ENCODE results near the gene PRR16. TPM values are rescaled to one million over a fixed set of nuclear protein-coding genes. Genes with fewer than 3 reads are reported as not detected.

Gene PRR16
- total RNA-seq, 1 experiment from 2014 or later: 18.9 TPM

DNA sequence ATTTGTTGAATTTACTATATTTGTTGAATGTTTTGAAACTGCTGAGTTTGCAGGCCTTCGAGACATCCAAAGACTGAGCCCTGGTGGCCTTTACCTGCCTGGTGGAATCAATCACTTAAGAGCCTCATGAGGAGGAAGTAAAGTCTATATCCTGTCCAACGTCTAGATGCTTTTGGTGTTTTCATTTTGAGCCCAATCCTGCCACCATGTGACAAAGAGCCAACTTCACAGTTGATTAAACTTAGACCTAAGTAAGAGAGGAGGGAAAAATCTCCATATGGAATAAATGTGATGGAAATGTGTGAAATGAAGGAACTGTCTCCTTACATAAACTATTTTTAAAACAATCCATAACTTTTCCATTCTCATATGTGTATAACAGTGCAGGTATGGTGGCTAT lies 220.1 kb downstream of the PRR16 start:
- H3K4me1 Mint-ChIP-seq (ENCODE audit: insufficient read depth, unreplicated experiment): peaks cover 10% of the 10 kb centered on the region
- TF ChIP-seq CTCF (IDR thresholded peaks at IDR 0.05; ENCODE audit: unreplicated experiment): peak; percentile 39
- H3K36me3 Mint-ChIP-seq (ENCODE audit: insufficient read depth, unreplicated experiment): no peaks in the 10 kb centered on the region
- no peaks in the 10 kb centered on the region for H3K9me3 Mint-ChIP-seq (ENCODE audit: unreplicated experiment)
- BruUV-seq (replicated peaks): no TSS peak
- intact Hi-C loops (cut with micrococcal nuclease): loop anchor here (1.0 to 5.0 kb wide), 7 partner anchors 67 to 1213 kb away; no protein-coding TSS in a partner anchor
- H3K27ac Mint-ChIP-seq (ENCODE audit: low read depth, unreplicated experiment): peak overlapping the region; percentile 0
- ChIA-PET CTCF (interaction anchor here (0.6 to 1.9 kb wide), 4 partner anchors 70 to 1811 kb away, joined by 3 to 5 read pairs (median 4); no protein-coding TSS in a partner anchor), POLR2A (no interaction called here)
- no peak overlapping the region for H3K4me3 Mint-ChIP-seq (ENCODE audit: unreplicated experiment)
- H3K27me3 Mint-ChIP-seq (ENCODE audit: insufficient read depth, unreplicated experiment): no peaks in the 10 kb centered on the region
- peak; percentile 37 for DNase-seq (ENCODE audit: unreplicated experiment)

- Mint-ChIP-seq H3K36me3 (ENCODE audit: insufficient read depth, unreplicated experiment) (no peaks in the 10 kb centered on the region), H3K27me3 (ENCODE audit: insufficient read depth, unreplicated experiment) (no peaks in the 10 kb centered on the region), H3K4me3 (ENCODE audit: unreplicated experiment) (no peak overlapping the region), H3K4me1 (ENCODE audit: insufficient read depth, unreplicated experiment) (peaks cover 10% of the 10 kb centered on the region), H3K27ac (ENCODE audit: low read depth, unreplicated experiment) (no peak overlapping the region), H3K9me3 (ENCODE audit: unreplicated experiment) (no peaks in the 10 kb centered on the region)
- POLR2A ChIA-PET: no interaction called here
- peak; percentile 18 for DNase-seq (ENCODE audit: unreplicated experiment)
- intact Hi-C loops (cut with micrococcal nuclease): loop anchor here (1.0 to 5.0 kb wide), 7 partner anchors 68 to 1214 kb away; no protein-coding TSS in a partner anchor
- CTCF ChIA-PET: interaction anchor here (0.6 kb wide), 1 partner anchor 71 kb away, joined by 4 read pairs; no protein-coding TSS in a partner anchor
- no TSS peak for BruUV-seq (replicated peaks)
- no peak for TF ChIP-seq CTCF (IDR thresholded peaks at IDR 0.05; ENCODE audit: unreplicated experiment)
These were observed 220.8 kb downstream of the PRR16 start for GRCh38 chr5:120684749-120685415.

- no peaks in the 10 kb centered on the region for H3K36me3 Mint-ChIP-seq (ENCODE audit: insufficient read depth, unreplicated experiment)
- H3K27ac Mint-ChIP-seq (ENCODE audit: low read depth, unreplicated experiment): peak overlapping the region; percentile 59
- DNase-seq (ENCODE audit: unreplicated experiment): no peak
- CTCF ChIA-PET: interaction anchor here (0.7 kb wide), 1 partner anchor 867 kb away, joined by 4 read pairs; no protein-coding TSS in a partner anchor
- POLR2A ChIA-PET: interaction anchor here (0.6 to 0.9 kb wide), 2 partner anchors 8 to 40 kb away, joined by 3 read pairs; no protein-coding TSS in a partner anchor
- H3K9me3 Mint-ChIP-seq (ENCODE audit: unreplicated experiment): no peaks in the 10 kb centered on the region
- TF ChIP-seq CTCF (IDR thresholded peaks at IDR 0.05; ENCODE audit: unreplicated experiment): no peak
- no peaks in the 10 kb centered on the region for H3K27me3 Mint-ChIP-seq (ENCODE audit: insufficient read depth, unreplicated experiment)
- intact Hi-C loops (cut with micrococcal nuclease): no loop called here
- no peaks in the 10 kb centered on the region for H3K4me1 Mint-ChIP-seq (ENCODE audit: insufficient read depth, unreplicated experiment)
- H3K4me3 Mint-ChIP-seq (ENCODE audit: unreplicated experiment): peak overlapping the region; percentile 26
- no TSS peak for BruUV-seq (replicated peaks)
These were observed 226.7 kb downstream of the PRR16 start for GRCh38 chr5:120690621-120691407.

DNA sequence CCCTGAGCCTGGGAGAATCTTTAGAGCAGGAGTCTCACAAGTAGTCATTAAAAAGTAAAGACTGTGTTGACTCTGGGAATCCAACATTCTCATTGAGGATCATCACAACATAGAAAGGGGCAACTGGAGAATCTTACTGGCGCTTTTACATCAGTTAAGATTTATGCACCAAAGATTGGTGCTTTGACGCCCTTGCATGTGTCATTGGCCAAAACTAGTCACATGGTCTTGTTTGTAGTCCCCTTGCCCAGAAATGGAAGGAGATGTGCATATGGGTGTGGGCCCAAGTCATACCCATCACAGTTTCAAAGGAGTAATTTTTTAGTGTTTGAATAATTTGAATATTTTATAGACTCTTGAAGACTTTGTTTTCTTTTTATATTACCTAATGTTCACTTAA lies 228.2 kb downstream of the PRR16 start:
- H3K9me3 Mint-ChIP-seq (ENCODE audit: unreplicated experiment): no peaks in the 10 kb centered on the region
- no TSS peak for BruUV-seq (replicated peaks)
- TF ChIP-seq CTCF (IDR thresholded peaks at IDR 0.05; ENCODE audit: unreplicated experiment): no peak
- intact Hi-C loops (cut with micrococcal nuclease): no loop called here
- DNase-seq (ENCODE audit: unreplicated experiment): no peak
- no peaks in the 10 kb centered on the region for H3K27me3 Mint-ChIP-seq (ENCODE audit: insufficient read depth, unreplicated experiment)
- H3K4me3 Mint-ChIP-seq (ENCODE audit: unreplicated experiment): no peak overlapping the region
- H3K27ac Mint-ChIP-seq (ENCODE audit: low read depth, unreplicated experiment): no peak overlapping the region
- H3K36me3 Mint-ChIP-seq (ENCODE audit: insufficient read depth, unreplicated experiment): no peaks in the 10 kb centered on the region
- peaks cover 6% of the 10 kb centered on the region for H3K4me1 Mint-ChIP-seq (ENCODE audit: insufficient read depth, unreplicated experiment)
- POLR2A ChIA-PET: no interaction called here
- CTCF ChIA-PET: no interaction called here

All from MCF 10A (cell line).